Mammary epithelial cell (primary cell): ENCODE measurements around the gene TIMM10B.

Experiments
- CTCF ChIP-seq, 2 donors: IDR thresholded peaks in 1 of 2; conservative IDR thresholded peaks in 1 of 2; 2 replicates each; pipeline ENCODE4 v1.5.1; 2011 to 2012; ENCODE audit warnings: inconsistent platforms in 2 of 2, low read length in 2 of 2, mild to moderate bottlenecking in 2 of 2, control low read depth in 1 of 2, low read depth in 1 of 2; ENCODE audit not compliant: insufficient read depth in 1 of 2; ENCODE audit errors: extremely low read depth in 1 of 2
- EZH2 ChIP-seq: IDR thresholded peaks from 2 replicates; pipeline ENCODE4 v1.6.1; 2012; ENCODE audit warnings: low read length, inconsistent platforms, borderline replicate concordance

- TF ChIP-seq CTCF (conservative IDR thresholded peaks at IDR 0.05 in 1 of 2, IDR thresholded peaks at IDR 0.05 in 1 of 2; ENCODE audit: extremely low read depth in 1 of 2, insufficient read depth in 1 of 2, low read depth in 1 of 2, low read length in 2 of 2) (no peak), EZH2 (no peak)
Observed at GRCh38 chr11:6474413-6474792, 6.9 kb upstream of the TIMM10B start.
